ENCODE results near the gene SLC52A3.

- TF ChIP-seq CTCF (IDR thresholded peaks at IDR 0.05) (no peak), POLR2A (IDR thresholded peaks at IDR 0.05) (no peak)
Measured at GRCh38 chr20:722822-723644, 45.3 kb downstream of the SLC52A3 start.
